Activated CD8-positive, alpha-beta T cell treated with anti-CD3 and anti-CD28 coated beads for 36 hours (primary cell): ENCODE measurements around the gene RLN3. TPM values are rescaled to one million over a fixed set of nuclear protein-coding genes. Genes with fewer than 3 reads are reported as not detected.

Experiments
- ATAC-seq: fragments of 200-7000 bp; cut with Tn5 transposase; one replicate; pipeline ENCODE4 v1.10.0; 2021; ENCODE audit warnings: mild to moderate bottlenecking, moderate library complexity
- CTCF ChIA-PET: fragments of 350-600 bp; sonication (Branson Sonifier 250); formaldehyde crosslinking; loops from one replicate; lab custom pipeline; 2021; ENCODE audit warnings: antibody characterized with exemption; lab: Charles Lee
- POLR2A ChIA-PET: fragments of 350-600 bp; sonication (Branson Sonifier 250); formaldehyde crosslinking; loops from one replicate; lab custom pipeline; 2021; ENCODE audit warnings: antibody characterized with exemption; lab: Charles Lee
- DNase-seq: peaks from one replicate; pipeline ENCODE4 v3.0.0-alpha.2; 2020
- H3K27ac Mint-ChIP-seq: one replicate; pipeline ENCODE4 v1.8.0; 2021; ENCODE audit warnings: mild to moderate bottlenecking, mixed read lengths
- H3K27me3 Mint-ChIP-seq: one replicate; pipeline ENCODE4 v1.8.0; 2021; ENCODE audit warnings: mixed read lengths
- H3K36me3 Mint-ChIP-seq: one replicate; pipeline ENCODE4 v1.8.0; 2021; ENCODE audit warnings: low read depth, mixed read lengths
- H3K4me1 Mint-ChIP-seq: one replicate; pipeline ENCODE4 v1.8.0; 2021; ENCODE audit warnings: low read depth, mixed read lengths
- H3K4me3 Mint-ChIP-seq: one replicate; pipeline ENCODE4 v1.8.0; 2021; ENCODE audit warnings: mild to moderate bottlenecking, moderate library complexity, mixed read lengths
- H3K9me3 Mint-ChIP-seq: one replicate; pipeline ENCODE4 v1.8.0; 2021; ENCODE audit warnings: mixed read lengths
- intact Hi-C: fragments of 100-400 bp; cut with micrococcal nuclease; formaldehyde crosslinking; loops from one replicate; pipeline ENCODE4 v1.10.0; 2022
- total RNA-seq, 2 experiments: library from RNA; stranded (reverse); gene quantifications; one replicate each; pipeline ENCODE4 v1.2.3, GENCODE V29; 2021
- TF ChIP-seq, protein P1 (sequence below): fragments of 200-600 bp; IDR thresholded peaks from one replicate; pipeline ENCODE4 v1.8.0; 2022; ENCODE audit warnings: antibody characterized with exemption, mild to moderate bottlenecking

The RLN3 gene
- total RNA-seq, 2 experiments from 2014 or later = not detected

DNA sequence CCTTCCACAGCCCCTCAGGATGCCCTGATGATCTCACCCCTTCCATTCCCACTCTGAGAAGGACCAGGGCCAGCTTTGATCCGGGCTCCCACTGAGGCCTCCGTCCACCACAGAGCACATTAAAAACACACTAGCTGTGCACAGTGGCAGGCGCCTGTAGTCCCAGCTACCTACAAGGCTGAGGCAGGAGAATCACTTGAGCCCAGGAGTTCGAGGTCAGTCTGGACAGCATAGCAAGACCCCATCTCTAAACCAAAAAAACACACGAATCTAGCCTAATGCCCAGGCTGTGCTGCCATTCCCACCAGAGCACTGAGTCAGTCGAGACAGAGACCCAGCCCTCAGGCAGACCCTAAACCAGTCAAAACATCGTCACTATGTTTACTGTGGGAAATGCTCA lies 35.9 kb upstream of the RLN3 start:
- Mint-ChIP-seq H3K4me1 (peaks cover 33% of the 10 kb centered on the region), H3K27me3 (no peaks in the 10 kb centered on the region), H3K36me3 (peaks cover 8% of the 10 kb centered on the region), H3K27ac (no peak overlapping the region), H3K9me3 (no peaks in the 10 kb centered on the region), H3K4me3 (no peak overlapping the region)
- ChIA-PET CTCF (no interaction called here), POLR2A (interaction anchor here (2.1 kb wide), 1 partner anchor 13 kb away, joined by 8 read pairs; the partner anchor contains the start of gene RFX1)
- DNase-seq (no peak), ATAC-seq (no peak)
- TF ChIP-seq, protein P1, sequence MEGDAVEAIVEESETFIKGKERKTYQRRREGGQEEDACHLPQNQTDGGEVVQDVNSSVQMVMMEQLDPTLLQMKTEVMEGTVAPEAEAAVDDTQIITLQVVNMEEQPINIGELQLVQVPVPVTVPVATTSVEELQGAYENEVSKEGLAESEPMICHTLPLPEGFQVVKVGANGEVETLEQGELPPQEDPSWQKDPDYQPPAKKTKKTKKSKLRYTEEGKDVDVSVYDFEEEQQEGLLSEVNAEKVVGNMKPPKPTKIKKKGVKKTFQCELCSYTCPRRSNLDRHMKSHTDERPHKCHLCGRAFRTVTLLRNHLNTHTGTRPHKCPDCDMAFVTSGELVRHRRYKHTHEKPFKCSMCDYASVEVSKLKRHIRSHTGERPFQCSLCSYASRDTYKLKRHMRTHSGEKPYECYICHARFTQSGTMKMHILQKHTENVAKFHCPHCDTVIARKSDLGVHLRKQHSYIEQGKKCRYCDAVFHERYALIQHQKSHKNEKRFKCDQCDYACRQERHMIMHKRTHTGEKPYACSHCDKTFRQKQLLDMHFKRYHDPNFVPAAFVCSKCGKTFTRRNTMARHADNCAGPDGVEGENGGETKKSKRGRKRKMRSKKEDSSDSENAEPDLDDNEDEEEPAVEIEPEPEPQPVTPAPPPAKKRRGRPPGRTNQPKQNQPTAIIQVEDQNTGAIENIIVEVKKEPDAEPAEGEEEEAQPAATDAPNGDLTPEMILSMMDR = no peak
- intact Hi-C loops = no loop called here

DNA sequence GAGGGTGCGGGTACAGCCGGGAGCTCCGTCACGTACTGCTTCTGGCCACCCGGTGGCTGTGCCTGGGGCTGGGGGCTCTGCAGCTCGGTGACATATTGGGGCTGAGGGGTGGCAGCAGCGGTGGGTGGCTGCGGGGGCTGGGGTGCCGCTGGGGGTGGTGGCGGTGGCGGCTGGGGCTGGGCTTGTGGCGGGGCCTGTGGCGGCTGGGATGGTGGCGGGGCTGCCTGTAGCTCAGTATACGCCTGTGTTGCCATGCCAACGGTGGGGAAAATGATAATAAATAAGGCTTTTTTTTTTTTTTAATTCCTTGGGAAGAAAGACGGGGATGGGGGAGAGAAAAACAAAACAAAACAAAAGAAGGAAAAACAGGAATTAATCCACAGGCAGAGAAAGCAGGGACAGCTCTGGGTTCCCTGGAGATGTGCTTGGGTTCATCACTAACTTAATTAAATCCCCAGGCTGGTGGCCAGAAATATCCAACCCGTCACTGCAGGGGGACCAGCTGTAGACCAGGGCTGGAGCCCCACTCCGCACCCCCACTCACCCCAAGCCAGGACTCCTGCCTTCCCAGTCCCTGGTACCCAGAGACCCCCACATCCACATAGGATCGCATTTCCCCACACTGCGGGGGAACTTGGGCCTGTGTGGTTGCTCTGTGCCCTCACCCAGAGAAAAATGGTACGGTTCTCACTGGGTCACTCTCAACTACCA lies 34.2 kb upstream of the RLN3 start:
- CTCF ChIA-PET = interaction anchor here (0.6 to 1.0 kb wide), 2 partner anchors 33 to 38 kb away, joined by 3 read pairs; partner anchors contain the start of gene IL27RA
- Mint-ChIP-seq H3K27me3 (no peaks in the 10 kb centered on the region), H3K9me3 (peaks cover 2% of the 10 kb centered on the region), H3K27ac (no peak overlapping the region), H3K4me1 (peaks cover 20% of the 10 kb centered on the region), H3K36me3 (peaks cover 10% of the 10 kb centered on the region), H3K4me3 (no peak overlapping the region)
- POLR2A ChIA-PET = interaction anchor here (0.6 to 2.1 kb wide), 4 partner anchors 9 to 290 kb away, joined by 3 to 8 read pairs (median 3); partner anchors contain the start of gene RFX1
- no peak for DNase-seq
- ATAC-seq = no peak
- intact Hi-C loops = no loop called here
- TF ChIP-seq, protein P1 = no peak

DNA sequence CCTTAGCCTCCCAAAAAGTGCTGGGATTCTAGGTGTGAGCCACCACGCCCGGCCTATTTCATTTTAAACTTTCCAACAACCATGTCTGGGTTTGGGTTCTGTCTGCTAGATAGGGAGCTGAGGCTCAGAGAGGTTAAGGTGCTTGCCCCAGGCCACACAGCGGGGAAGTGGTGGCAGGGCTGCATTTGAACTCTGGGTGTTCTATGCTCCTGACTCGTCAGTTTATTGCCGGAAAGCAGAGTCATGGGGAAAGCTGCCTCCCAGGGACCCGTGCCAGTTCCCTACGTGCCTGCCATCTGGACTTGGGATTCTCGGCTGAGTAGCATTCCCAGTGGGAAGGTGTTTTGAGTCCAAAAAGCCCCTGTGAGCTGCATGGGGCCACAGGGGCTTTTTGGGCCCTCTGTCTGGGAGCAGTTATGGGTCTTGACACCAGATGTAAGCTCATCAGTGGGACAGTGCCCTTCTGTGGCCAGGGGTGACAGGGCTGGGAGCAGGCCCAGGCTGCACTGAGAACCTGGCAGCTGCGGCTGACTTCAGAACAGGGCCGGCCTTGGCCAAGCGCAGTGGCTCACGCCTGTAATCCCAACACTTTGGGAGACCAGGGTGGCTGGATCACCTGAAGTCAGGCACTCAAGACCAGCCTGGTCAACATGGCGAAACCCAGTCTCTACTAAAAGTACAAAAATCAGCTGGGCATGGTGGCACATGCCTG lies 32.8 kb upstream of the RLN3 start:
- Mint-ChIP-seq H3K4me3 (no peak overlapping the region), H3K36me3 (peaks cover 23% of the 10 kb centered on the region), H3K27ac (no peak overlapping the region), H3K27me3 (no peaks in the 10 kb centered on the region), H3K9me3 (peaks cover 7% of the 10 kb centered on the region), H3K4me1 (peaks cover 6% of the 10 kb centered on the region)
- TF ChIP-seq, protein P1 = no peak
- ATAC-seq (no peak), DNase-seq (no peak)
- CTCF ChIA-PET = no interaction called here
- intact Hi-C loops = no loop called here
- POLR2A ChIA-PET = no interaction called here

DNA sequence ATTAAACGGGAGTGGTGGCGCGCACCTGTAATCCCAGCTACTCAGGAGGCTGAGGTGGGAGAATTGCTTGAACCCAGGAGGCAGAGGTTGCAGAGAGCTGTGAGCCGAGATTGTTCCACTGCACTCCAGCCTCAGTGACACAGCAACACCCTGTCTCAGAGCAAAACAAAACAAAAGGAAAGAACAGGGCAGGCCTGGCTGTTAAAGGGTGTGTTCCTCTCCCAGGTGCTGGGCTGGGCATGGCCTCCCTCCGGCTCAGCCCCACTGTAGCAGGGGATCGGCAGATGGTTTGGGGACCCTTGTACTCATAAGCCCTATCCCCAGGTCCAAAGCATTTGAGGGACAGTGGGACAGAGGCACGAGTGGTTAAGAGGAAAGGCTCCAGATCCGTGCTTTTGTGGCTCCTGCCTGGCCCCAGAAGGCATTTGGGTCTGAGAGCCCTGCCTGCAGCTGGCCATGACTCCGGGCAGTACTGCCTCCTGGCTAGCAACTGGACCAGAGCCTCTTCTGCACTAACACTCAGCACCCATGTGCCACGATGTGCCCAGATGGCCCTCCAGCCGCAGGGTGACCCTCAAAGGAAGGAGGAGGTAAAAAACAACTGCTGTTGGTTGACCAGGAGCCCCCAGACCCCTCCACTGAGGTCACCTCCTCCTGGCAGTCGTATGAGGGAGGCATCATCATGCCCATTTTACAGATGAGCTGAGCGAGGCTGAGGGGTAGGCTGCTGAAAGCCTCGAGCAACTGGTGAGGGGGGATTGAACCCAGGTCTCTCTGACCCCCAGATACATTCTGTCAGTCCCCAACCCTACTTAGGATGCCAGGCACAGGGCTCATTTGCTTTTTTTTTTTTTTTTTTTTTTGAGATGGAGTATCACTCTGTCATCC lies 31.8 kb upstream of the RLN3 start:
- Mint-ChIP-seq H3K27me3 (no peaks in the 10 kb centered on the region), H3K36me3 (peaks cover 29% of the 10 kb centered on the region), H3K4me3 (no peak overlapping the region), H3K9me3 (peaks cover 7% of the 10 kb centered on the region), H3K27ac (no peak overlapping the region), H3K4me1 (peaks cover 14% of the 10 kb centered on the region)
- no peak for ATAC-seq
- TF ChIP-seq, protein P1 = no peak
- intact Hi-C loops = no loop called here
- DNase-seq = no peak
- CTCF ChIA-PET = interaction anchor here (1.0 kb wide), 1 partner anchor 63 kb away, joined by 3 read pairs; no protein-coding TSS in a partner anchor
- POLR2A ChIA-PET = interaction anchor here (1.4 kb wide), 1 partner anchor 8 kb away, joined by 8 read pairs; no protein-coding TSS in a partner anchor
